GM19468 (cell line): ENCODE results near the gene LAMA5.

Experiments used
- ATAC-seq: cut with Tn5 transposase; IDR thresholded peaks from one replicate; pipeline ENCODE4 v1.9.1; 2021; ENCODE audit warnings: mild to moderate bottlenecking, moderate library complexity, moderate number of reproducible peaks; ENCODE audit not compliant: unreplicated experiment; ENCODE audit errors: extremely low read depth

The LAMA5 gene

DNA sequence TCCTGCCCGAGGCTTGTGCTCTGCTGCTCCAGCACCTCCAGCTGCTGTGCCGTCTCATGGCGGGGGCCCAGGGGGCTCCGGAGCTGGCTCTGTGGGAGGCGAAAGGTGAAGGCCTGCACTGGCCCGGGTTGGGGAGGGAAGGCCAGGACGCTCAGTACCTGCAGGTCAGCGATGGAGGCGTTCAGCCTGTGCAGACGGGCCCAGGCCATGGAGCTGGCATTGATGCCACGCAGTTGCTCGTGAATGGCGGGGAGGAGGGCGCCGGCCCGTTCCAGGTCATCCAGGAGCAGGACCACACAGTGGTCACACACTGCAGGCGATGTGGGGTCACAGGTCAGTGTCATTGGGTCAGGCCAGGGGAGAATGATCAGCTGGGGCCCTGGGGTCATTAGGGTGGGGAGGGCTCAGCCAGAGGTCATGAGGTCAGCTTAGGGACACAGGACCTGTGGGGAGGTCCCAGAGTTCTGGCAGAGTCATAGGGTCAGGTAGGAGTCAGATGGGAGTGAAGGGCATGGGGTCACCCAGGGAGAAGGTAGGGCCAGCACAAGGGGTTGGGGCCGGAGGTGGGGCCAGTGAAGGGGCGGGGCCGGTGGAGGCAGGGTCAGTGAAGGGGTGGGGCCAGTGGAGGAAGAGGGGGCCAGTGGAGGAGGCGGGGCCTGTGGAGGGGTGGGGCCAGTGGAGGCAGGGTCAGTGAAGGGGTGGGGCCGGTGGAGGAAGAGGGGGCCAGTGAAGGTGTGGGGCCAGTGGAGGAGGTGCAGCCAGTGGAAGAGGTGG is 46.3 kb downstream of the LAMA5 start:
- no peak for ATAC-seq

GRCh38 chr20:62319346-62319909 is 47.7 kb downstream of the LAMA5 start:
- no peak for ATAC-seq

- no peak for ATAC-seq
Measured at GRCh38 chr20:62318400-62319345, 48.4 kb downstream of the LAMA5 start.

DNA sequence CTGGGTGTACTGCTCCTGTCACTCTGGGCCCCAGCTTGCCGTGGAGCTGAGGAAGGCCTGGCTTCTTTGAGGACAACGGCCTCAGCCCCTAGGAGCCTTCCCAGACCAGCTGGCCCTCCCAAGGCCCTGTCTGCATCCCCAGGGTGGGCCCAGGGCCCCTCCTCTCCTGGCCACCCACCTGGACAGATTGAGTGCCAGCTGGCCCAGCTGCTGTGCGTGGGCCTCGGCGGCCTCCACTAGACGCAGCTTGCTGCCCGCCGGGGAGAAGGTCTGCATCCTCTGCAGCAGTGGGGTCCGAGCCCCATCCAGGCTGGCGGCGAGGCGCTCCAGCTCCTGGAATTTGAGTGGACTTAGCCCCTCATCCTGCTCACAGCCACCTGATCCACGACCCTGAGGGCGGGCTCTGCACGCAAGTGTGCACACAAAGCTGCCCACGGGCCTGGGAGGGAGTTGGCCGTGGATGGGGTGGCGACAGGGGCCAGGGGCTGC is 49.9 kb downstream of the LAMA5 start:
- no peak for ATAC-seq

DNA sequence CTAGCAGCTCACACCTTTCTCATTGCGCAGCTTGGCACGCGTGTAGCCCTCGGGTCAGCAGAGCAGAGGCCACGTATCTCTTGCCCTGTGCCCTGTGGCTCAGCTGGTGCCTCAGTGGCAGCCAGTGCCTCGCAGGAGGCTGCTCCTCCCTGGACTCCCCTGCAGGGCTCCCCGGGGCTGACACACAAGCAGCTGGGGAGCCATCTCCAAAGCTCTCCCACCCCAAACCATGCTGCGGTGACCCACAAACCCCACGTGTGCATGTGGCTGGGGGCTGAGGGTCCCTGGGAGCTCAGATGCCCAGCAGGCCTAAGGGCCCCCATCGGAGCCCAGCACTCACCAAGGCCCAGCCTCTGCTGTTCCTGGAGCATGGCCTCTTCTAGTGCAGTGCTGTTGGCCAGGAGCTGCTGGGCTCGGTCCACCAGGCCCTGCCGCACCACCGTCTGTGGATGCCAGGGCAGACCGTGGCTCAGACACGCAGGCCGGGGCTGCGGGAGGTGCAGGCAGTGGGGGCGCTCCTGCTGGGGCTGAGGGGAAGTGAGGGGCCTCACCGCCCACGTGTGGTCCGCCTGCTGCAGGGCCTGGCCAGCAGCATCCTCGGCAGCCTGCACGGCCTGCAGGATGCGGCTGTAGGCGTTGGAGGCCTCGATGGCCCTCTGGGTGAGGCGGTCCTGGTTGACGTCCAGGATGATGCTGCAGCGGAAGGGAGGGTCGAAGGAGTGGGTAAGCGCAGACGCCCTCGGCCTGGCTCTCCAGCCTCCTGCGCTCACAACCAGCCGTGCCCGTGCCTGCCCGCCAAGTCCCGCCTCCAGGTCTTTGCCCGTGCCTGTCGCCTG is 50.6 kb downstream of the LAMA5 start:
- no peak for ATAC-seq

DNA sequence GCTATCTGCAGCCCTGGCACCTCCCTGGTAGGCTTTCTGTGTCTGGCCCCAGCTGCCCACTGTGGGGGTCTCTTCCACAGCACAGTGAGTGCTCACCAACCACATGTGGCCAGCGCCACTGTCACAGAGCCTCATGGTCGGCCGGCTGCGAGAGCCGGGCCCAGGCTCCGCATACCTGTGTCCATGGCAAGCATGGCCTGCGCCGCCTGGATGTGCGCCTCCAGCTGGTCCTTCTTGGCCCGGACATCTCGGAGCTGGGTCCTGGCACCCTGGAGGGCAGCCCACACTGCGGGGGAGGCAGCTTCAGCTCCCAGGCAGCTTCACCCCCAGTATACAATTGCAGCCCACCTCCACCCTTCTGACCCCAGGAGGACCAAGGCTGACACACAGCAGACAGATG is 51.3 kb downstream of the LAMA5 start:
- no peak for ATAC-seq

DNA sequence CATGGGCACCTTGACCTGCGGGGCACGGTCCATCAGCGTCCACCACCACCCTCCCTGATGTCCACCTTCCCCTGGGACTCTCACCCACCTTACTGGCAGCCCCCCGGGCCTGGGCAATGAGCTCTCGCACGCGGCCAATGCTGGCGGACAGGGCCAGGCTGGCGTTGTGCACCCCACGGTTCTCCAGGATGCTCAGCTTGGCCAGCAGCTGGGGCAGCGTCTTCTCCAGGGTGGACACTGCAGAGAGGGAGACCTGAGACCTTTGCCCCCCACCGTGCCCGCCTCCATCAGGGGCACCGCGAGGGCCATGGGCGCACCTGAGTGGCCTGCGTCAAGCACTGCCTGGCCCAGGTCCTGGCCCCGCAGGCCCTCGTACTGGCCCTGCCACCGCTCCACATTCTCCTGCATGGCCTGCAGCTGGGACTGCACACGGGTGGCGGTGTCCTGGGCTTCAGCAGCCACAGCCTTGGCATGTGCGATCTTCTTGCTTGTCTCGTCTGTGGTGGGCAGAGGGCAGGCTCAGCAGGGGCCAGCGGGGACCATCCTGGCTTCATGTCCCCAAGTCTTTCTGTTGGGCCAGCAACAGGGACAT is 52.3 kb downstream of the LAMA5 start:
- no peak for ATAC-seq

GRCh38 chr20:62314339-62314638 is 52.8 kb downstream of the LAMA5 start:
- ATAC-seq, result no peak

GRCh38 chr20:62313460-62314338 is 53.4 kb downstream of the LAMA5 start:
- ATAC-seq, result no peak

DNA sequence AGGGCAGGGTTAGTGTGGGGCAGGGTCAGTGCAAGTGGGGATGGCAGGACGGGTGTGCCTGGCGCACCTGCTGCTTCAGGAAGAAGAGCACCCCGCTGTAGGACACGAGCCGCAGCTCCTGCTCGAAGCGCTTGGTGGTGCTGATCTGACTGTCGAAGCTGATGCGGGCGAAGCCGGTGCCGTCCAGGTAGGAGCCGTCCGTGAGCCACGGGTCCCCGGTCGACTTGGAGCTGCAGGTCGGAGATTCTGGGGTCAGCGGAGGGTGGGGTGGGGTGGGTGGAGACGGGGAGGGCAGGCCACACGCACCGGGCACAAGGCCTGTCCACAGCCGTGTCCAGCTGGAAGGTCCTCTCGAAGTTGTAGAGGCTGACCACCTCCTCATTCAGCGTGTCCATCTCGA is 54.1 kb downstream of the LAMA5 start:
- ATAC-seq, result no peak

DNA sequence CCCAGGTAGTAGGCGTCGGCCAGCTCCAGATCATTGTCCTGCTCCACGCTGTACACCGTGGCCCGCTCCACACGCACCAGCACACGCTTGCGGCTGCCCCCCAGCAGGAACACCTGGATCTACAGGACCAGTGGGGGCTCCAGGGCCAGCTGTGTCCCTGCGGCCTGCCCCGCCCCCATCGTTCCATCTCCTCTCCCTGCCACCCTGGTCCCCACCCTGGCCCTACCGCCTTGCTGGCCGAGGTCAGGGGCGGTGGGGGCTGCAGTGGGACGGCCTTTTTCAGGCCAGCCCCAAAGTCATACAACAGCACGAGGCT is 54.5 kb downstream of the LAMA5 start:
- no peak for ATAC-seq

DNA sequence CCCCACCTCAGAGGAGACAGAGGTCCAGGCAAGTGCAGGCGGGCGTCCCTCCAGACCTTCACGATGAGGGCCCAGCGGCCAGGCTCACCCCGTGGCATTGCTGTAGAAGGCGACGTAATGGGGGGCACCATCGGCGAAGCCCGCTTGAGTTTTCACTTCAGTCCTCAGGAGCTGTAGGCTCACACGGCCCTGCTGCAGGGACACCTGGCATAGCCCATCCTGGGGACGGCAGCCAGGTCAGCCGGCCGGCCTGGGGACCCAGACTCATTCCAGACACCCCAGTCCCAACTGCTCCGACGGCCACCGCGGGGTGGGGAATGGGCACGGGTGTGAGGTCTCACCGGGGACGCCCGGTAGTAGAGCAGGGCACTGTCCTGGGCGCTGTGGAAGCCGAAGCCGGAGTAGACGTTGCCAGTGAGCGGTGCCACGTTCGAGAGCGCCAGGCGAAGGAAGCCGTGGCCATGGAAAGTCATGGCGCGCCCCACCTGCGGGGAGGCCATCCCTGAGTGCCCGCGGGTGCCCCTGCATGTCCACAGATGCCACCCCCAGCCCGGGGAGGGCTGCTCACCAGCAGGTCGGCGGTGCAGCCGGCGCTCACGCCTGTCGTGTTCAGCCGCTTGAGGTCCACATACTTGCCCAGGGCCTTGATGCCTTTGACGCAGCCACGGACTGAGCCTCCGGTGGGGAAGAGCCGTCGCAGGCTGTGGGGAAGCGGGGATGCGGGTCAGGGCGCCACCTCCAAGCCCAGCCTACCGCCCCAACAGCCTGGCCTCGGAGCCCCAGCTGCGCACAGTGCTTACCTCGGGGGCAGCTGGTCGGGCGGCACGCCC is 55.1 kb downstream of the LAMA5 start:
- ATAC-seq, result no peak

GRCh38 chr20:62311150-62311549 is 56.0 kb downstream of the LAMA5 start:
- no peak for ATAC-seq

GRCh38 chr20:62310757-62311121 is 56.4 kb downstream of the LAMA5 start:
- ATAC-seq, result no peak

DNA sequence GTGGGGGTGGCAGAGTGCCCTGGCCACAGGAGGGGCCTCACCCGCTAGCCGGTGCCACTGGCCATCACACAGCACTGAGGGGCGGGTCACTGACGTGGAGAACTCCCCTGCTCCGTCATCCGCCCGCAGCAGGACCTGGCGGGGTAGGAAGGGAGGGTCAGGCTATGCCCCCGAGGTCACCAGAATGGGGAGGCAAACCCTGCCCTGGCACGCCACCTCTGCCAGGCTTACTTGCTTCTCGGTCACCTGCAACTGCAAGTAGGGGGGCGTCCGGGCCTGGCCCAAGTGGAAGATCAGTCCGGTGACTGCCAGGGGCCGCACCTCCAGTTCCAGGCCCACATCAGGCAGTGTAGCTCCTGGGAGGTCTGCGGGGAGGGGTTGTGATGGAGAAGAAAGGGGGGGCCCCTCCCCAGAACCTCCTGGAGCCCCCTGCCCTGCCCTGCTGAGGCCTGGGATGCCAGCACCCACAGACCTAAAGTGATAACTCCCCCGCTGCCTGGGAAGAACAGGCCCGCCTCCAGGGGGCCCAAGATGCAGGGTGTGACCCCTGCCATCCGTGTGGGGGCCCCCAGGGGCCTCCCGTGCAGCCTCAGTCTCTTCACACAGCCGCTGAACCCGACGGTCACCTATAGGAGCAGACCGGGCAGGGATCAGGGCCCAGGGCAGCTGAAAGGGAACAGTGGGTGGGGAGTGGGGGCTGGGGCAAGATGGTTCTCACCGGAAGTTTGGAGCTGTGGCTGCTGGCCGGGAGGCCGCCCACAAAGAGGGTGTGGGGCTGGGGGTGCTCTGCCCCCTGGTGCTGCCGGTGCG is 57.0 kb downstream of the LAMA5 start:
- no peak for ATAC-seq

- no peak for ATAC-seq
Measured at GRCh38 chr20:62309198-62309944, 57.7 kb downstream of the LAMA5 start.
